BE2C (cell line): ENCODE results near the gene ZCCHC7. TPM values are rescaled to one million over a fixed set of nuclear protein-coding genes. Genes with fewer than 3 reads are reported as not detected.
"Not testable (repeated sequence)": the region's sequence is repeated elsewhere in the genome, so short reads cannot be mapped to it uniquely, and the experiment has no call there.

ENCODE experiments used
- DNase-seq: peaks from one replicate; pipeline ENCODE4 v3.0.0-alpha.2; 2020
- H3K27me3 ChIP-seq: fragments of 250-450 bp; sonication (Bioruptor Pico); 2 replicates; pipeline ENCODE4 v1.5.1; 2020; ENCODE audit warnings: mild to moderate bottlenecking
- H3K36me3 ChIP-seq: fragments of 250-450 bp; sonication (Bioruptor Pico); 2 replicates; pipeline ENCODE4 v1.5.1; 2020; ENCODE audit warnings: mild to moderate bottlenecking
- H3K4me1 ChIP-seq: fragments of 250-450 bp; sonication (Bioruptor Pico); 2 replicates; pipeline ENCODE4 v1.5.1; 2020
- H3K4me3 ChIP-seq: 2 replicates; pipeline ENCODE4 v1.5.1; 2011; ENCODE audit warnings: low read depth, low read length
- H3K9me3 ChIP-seq: fragments of 250-450 bp; sonication (Bioruptor Pico); 2 replicates; pipeline ENCODE4 v1.5.1; 2020
- CTCF ChIP-seq: IDR thresholded peaks from 2 replicates; pipeline ENCODE4 v1.5.1; 2012; ENCODE audit warnings: mild to moderate bottlenecking, low read depth, low read length
- polyA plus RNA-seq: library from polyadenylated mRNA; unstranded; fragments of >200 nt; gene quantifications from one replicate; pipeline ENCODE4 v1.2.1, GENCODE V29; 2012; ENCODE audit warnings: low read depth, missing spikeins; ENCODE audit not compliant: insufficient read length, insufficient read depth

ZCCHC7 gene
- 24.3 TPM for polyA plus RNA-seq

- no peaks in the 10 kb centered on the region for H3K27me3 ChIP-seq
- H3K36me3 ChIP-seq: no peaks in the 10 kb centered on the region
- DNase-seq: peak; percentile 97
- H3K9me3 ChIP-seq: peaks cover 3% of the 10 kb centered on the region; the same call in 1 of the 2 replicates
- peak within 1 kb of the TSS; percentile 88 for H3K4me3 ChIP-seq
- H3K4me1 ChIP-seq: no peaks in the 10 kb centered on the region
- no peak for TF ChIP-seq CTCF
Measured at GRCh38 chr9:37119907-37120842, at the start of gene ZCCHC7. Gene ZCCHC7 (plus strand): TSS chr9:37120574.

- H3K36me3 ChIP-seq, H3K27me3 ChIP-seq, DNase-seq, H3K4me3 ChIP-seq, H3K9me3 ChIP-seq, H3K4me1 ChIP-seq: not testable (repeated sequence)
Measured at GRCh38 chr9:37074790-37075189, 45.6 kb upstream of the ZCCHC7 start.

GRCh38 chr9:37079370-37080164, 40.8 kb upstream of the ZCCHC7 start:
- peak; percentile 95 for DNase-seq
- Histone ChIP-seq H3K9me3 (no peaks in the 10 kb centered on the region; the same call in 1 of the 2 replicates), H3K4me1 (peaks cover 12% of the 10 kb centered on the region), H3K4me3 (peak overlapping the region; percentile 93), H3K27me3 (no peaks in the 10 kb centered on the region), H3K36me3 (no peaks in the 10 kb centered on the region)
- no peak for TF ChIP-seq CTCF

- H3K9me3 ChIP-seq, H3K27me3 ChIP-seq, H3K36me3 ChIP-seq, DNase-seq: not testable (repeated sequence)
- Histone ChIP-seq H3K4me3 (peak overlapping the region; percentile 93), H3K4me1 (peaks cover 12% of the 10 kb centered on the region)
Measured at GRCh38 chr9:37080165-37080628, 40.2 kb upstream of the ZCCHC7 start.

- not testable (repeated sequence) for H3K27me3 ChIP-seq, H3K36me3 ChIP-seq, H3K4me3 ChIP-seq, H3K9me3 ChIP-seq, DNase-seq
- H3K4me1 ChIP-seq: peaks cover 12% of the 10 kb centered on the region
Measured at GRCh38 chr9:37081507-37081906, 38.9 kb upstream of the ZCCHC7 start.

GRCh38 chr9:37082214-37082765, 38.1 kb upstream of the ZCCHC7 start:
- TF ChIP-seq CTCF: no peak

GRCh38 chr9:37083654-37084053, 36.7 kb upstream of the ZCCHC7 start:
- H3K4me1 ChIP-seq: peaks cover 12% of the 10 kb centered on the region
- no peaks in the 10 kb centered on the region for H3K27me3 ChIP-seq
- no peak overlapping the region for H3K4me3 ChIP-seq
- no peak for TF ChIP-seq CTCF
- DNase-seq: no peak
- H3K36me3 ChIP-seq: peaks cover 22% of the 10 kb centered on the region
- H3K9me3 ChIP-seq: no peaks in the 10 kb centered on the region; the same call in 1 of the 2 replicates

More at GRCh38 chr9:37082214-37082765, 38.1 kb upstream of the ZCCHC7 start:
- Histone ChIP-seq H3K9me3 (no peaks in the 10 kb centered on the region; the same call in 1 of the 2 replicates), H3K4me1 (peaks cover 12% of the 10 kb centered on the region), H3K27me3 (no peaks in the 10 kb centered on the region), H3K4me3 (peak overlapping the region; percentile 13; the same call in 1 of the 2 replicates), H3K36me3 (peaks cover 9% of the 10 kb centered on the region)
- no peak for DNase-seq
